Measurements from ENCODE around the gene RAB7B.

Gene RAB7B

GRCh38 chr1:205972491-205973168 lies 30.6 kb downstream of the RAB7B start:
- peak in 2 of 3 donors; percentile 21 to 22 for DNase-seq

- no peak for DNase-seq
Measured at GRCh38 chr1:205972081-205972480, 31.1 kb downstream of the RAB7B start.

GRCh38 chr1:205971082-205971481 lies 32.1 kb downstream of the RAB7B start:
- DNase-seq, result no peak

GRCh38 chr1:205970486-205970885 lies 32.7 kb downstream of the RAB7B start:
- peak in 1 of 3 donors; percentile 17 for DNase-seq

GRCh38 chr1:205969229-205969628 lies 34.0 kb downstream of the RAB7B start:
- no peak for DNase-seq

- no peak for DNase-seq
Measured at GRCh38 chr1:205967554-205968335, 35.5 kb downstream of the RAB7B start.

GRCh38 chr1:205965036-205965884 lies 37.9 kb downstream of the RAB7B start:
- no peak for DNase-seq

- DNase-seq, result peak; percentile 83 to 96 (median 91)
Measured at GRCh38 chr1:205963352-205964155, 39.6 kb downstream of the RAB7B start.

- DNase-seq, result no peak
Measured at GRCh38 chr1:205962821-205963221, 40.4 kb downstream of the RAB7B start.

- DNase-seq, result peak in 1 of 3 donors; percentile 41
Measured at GRCh38 chr1:205961991-205962820, 41.0 kb downstream of the RAB7B start.

GRCh38 chr1:205961405-205961804 lies 41.8 kb downstream of the RAB7B start:
- DNase-seq, result peak; percentile 87 to 90 (median 89)

GRCh38 chr1:205959789-205960188 lies 43.4 kb downstream of the RAB7B start:
- no peak for DNase-seq

GRCh38 chr1:205955499-205955898 lies 47.7 kb downstream of the RAB7B start:
- DNase-seq, result no peak

GRCh38 chr1:205954819-205955404 lies 48.3 kb downstream of the RAB7B start:
- no peak for DNase-seq

GRCh38 chr1:205951746-205952145 lies 51.4 kb downstream of the RAB7B start:
- DNase-seq, result no peak

GRCh38 chr1:205950826-205951549 lies 52.2 kb downstream of the RAB7B start:
- peak; percentile 78 to 83 (median 81) for DNase-seq

- no peak for DNase-seq
Measured at GRCh38 chr1:205950280-205950679, 52.9 kb downstream of the RAB7B start.

- no peak for DNase-seq
Measured at GRCh38 chr1:205949753-205950152, 53.4 kb downstream of the RAB7B start.

- no peak for DNase-seq
Measured at GRCh38 chr1:205948886-205949285, 54.3 kb downstream of the RAB7B start.

GRCh38 chr1:205948039-205948438 lies 55.2 kb downstream of the RAB7B start:
- peak; percentile 75 to 77 (median 76) for DNase-seq

All from suppressor macrophage treated with lipopolysaccharide for 1 hour (primary cell).